Retinal pigment epithelial cell (primary cell): Measurements from ENCODE around the gene FAM120AOS.
"Not testable (repeated sequence)": the region's sequence is repeated elsewhere in the genome, so short reads cannot be mapped to it uniquely, and the experiment has no call there.

ENCODE experiments used
- DNase-seq: peaks from one replicate; pipeline ENCODE4 v3.0.0-alpha.2; 2010; ENCODE audit warnings: low read depth
- H3K4me3 ChIP-seq: 2 replicates; pipeline ENCODE4 v1.5.1; 2011; ENCODE audit warnings: mild to moderate bottlenecking, low read length, control low read depth, moderate library complexity
- TF ChIP-seq, protein P1 (sequence below): conservative IDR thresholded peaks from 2 replicates; pipeline ENCODE4 v1.5.1; 2011; ENCODE audit warnings: low read depth, low read length, control low read depth, inconsistent platforms

Gene FAM120AOS

DNA sequence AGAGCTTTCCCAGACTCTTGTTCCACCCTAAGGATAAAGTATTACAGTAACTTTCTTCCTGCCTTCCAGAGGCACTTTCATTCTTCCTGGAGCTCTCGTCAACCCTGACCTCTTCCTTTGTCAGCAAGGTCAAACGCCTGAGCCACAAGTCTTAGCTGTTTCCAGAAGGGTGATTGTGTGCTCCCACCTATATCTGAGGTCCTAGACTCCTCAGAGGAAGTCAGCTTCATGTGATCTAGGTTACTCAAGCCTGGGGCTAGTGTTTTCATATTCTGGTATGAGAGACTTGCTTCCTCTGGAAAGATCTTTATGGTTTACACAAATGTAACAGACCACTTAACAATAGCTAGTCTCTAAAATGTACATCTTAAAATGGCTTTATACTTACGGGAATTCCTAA is 7.3 kb downstream of the FAM120AOS start:
- DNase-seq = no peak
- H3K4me3 ChIP-seq = no peak overlapping the region
- TF ChIP-seq, protein P1, sequence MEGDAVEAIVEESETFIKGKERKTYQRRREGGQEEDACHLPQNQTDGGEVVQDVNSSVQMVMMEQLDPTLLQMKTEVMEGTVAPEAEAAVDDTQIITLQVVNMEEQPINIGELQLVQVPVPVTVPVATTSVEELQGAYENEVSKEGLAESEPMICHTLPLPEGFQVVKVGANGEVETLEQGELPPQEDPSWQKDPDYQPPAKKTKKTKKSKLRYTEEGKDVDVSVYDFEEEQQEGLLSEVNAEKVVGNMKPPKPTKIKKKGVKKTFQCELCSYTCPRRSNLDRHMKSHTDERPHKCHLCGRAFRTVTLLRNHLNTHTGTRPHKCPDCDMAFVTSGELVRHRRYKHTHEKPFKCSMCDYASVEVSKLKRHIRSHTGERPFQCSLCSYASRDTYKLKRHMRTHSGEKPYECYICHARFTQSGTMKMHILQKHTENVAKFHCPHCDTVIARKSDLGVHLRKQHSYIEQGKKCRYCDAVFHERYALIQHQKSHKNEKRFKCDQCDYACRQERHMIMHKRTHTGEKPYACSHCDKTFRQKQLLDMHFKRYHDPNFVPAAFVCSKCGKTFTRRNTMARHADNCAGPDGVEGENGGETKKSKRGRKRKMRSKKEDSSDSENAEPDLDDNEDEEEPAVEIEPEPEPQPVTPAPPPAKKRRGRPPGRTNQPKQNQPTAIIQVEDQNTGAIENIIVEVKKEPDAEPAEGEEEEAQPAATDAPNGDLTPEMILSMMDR = no peak

DNA sequence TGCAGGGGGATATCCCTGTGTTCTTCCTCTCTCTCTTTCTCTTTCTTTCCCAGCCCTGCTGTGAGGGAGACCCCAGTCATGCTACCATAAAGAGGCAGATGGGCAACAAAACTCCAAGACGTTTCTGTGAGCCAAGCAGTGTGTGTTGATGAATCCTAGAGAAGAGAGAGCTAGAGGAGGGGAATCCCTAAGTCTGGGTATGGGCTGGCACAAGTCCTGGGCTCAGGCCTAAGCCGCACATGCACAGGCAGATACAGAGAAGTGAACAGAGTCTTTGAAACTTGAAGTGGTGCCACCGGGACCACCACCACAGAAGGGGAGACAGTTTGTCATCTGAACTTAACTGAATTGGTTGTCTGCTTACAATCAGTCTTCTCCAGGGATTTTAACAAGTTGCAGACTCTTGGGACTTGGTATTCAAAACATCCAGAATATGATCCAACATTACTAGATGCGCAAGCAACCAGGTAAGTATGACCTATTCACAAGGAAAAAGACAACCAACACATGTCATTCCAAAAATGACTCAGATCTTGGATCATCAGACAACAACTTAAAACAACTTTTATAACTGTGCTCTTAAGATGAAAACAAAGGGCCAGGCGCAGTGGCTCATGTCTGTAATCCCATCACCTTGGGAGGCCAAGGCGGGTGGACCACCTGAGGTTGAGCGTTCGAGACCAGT is 12.3 kb downstream of the FAM120AOS start:
- no peak for DNase-seq
- TF ChIP-seq, protein P1 = no peak

GRCh38 chr9:93439301-93439700 is 14.1 kb downstream of the FAM120AOS start:
- not testable (repeated sequence) for H3K4me3 ChIP-seq, DNase-seq

More for the DNA sequence above, 12.3 kb downstream of the FAM120AOS start:
- H3K4me3 ChIP-seq = no peak overlapping the region

GRCh38 chr9:93437996-93438395 is 15.4 kb downstream of the FAM120AOS start:
- TF ChIP-seq, protein P1 = no peak
- DNase-seq = no peak
- no peak overlapping the region for H3K4me3 ChIP-seq

DNA sequence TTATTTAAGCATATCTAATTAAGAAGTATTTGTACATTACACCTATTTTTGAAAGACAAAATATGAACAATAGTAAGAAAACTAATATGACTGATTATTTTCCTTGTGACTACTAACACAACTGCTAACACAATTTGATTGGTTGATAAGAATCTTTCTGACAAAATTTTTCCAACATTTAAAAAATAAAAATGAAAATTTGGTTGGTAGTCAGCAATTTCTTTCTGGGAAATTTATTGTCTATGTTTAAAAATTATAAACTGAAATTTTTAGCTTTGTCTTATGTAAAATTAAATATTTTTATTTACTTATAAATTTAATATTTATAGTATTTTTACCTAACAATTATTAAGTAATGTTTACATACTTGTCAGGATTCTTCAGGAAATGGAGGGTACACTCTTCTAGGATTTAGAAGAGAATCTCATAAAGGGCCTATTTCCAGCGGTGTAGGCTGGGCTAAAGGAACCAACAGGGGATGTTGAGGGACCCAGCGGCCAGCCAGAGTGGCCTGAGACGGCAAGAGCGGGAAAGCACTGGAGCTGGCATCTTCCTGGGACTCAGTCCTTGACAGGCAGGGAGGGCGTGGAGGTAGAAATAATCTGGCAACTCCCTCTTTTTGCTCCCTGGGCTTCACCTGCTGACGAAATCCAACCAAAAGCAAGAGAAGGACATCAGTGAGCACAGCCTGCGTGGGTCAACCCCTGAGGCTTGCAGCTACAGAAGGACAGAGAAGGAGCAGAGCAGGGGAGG is 16.6 kb downstream of the FAM120AOS start:
- TF ChIP-seq, protein P1 = no peak
- no peak for DNase-seq
- no peak overlapping the region for H3K4me3 ChIP-seq

DNA sequence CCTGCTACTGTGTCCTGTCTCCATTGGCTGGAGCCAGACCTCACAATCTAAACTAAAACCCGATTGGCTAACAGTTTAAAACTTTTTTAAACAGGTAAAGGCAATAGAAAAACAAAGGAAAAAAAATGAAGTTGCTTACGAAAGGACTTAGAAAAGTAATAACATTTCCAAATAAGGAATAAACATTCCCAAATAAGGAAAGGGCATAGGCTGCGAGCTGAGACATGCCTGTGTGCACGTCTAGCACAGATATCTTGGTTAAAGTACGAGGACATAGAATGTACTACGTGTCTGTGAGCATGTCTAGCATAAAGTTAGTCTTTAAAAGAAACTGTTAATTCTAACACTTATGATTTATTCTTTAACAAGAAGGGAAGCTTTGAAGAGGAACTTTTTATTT is 17.2 kb downstream of the FAM120AOS start:
- TF ChIP-seq, protein P1 = no peak
- no peak overlapping the region for H3K4me3 ChIP-seq
- no peak for DNase-seq

- no peak for DNase-seq
- TF ChIP-seq, protein P1 = no peak
- H3K4me3 ChIP-seq = no peak overlapping the region
Measured at GRCh38 chr9:93435386-93435785, 18.0 kb downstream of the FAM120AOS start.
